ENCODE measurements around the gene EIF4A2.

Gene EIF4A2

DNA sequence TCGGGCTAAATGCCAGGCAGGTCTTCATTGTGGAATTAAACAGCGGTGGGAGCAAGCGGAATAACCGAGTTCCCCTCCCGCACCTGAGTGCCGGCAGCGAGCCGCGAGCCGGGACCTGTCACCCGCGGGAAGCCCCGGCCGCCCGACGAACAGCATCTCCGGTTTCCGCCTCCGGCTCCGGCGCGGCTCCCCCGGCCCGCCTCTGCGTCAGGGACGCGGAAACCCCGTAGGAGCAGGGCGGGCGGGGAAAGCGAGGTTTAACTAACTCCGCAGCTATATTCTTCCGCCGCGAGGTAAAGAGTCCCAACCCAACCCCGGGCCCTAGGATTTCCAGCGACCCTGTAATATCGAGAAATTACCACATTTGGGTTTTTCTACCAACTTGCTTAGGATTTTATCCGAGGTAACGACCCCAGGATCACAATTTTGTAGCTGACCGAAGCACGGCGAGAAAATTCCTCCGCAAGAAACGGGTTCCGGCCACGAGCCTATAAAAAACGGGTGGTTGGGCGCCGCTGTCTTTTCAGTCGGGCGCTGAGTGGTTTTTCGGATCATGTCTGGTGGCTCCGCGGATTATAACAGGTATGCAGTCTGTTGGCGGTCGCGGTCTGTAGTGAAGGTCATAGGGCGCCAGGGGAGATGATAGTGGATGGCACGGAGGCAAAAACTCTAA is at the start of gene EIF4A2:
EIF4A2 (plus strand) TSS at position 520 of the 673 bp plus-strand sequence; CDS start at position 554, 34 bp downstream.
- peak; percentile 93 for DNase-seq

DNA sequence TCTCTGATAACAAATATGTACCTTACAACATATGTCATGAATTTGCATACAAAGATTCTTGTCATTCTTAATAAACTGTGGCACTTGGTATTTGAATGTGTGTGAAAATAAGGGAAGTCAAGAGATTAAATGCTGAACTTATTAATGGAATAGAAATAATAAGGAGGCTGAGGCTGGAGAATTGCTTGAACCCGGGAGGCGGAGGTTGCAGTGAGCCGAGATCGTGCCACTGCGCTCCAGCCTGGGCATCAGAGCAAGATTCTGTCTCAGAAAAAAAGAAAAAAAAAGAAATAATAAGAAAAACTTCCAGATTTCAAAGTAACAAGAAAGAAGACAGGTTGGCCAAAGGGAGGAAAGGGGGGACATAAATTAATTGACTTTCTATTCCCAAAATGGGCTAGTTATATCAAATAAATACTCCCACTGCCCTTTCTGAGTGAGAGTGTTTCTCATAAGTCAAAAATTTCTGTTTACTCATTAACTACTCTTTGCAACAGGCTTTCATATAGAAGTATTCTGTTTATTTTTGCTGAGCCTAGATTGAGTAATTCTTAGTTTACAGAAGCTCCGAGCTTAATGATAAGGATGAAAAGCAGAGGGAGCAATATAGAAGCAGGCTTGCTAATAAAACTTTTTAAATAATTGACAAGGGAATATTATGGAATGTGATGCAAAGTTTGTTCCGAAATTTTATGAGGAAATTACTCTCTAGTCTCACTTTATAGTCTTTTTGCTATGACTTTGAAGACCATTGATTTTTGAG is 40.6 kb upstream of the EIF4A2 start:
- no peak for DNase-seq

DNA sequence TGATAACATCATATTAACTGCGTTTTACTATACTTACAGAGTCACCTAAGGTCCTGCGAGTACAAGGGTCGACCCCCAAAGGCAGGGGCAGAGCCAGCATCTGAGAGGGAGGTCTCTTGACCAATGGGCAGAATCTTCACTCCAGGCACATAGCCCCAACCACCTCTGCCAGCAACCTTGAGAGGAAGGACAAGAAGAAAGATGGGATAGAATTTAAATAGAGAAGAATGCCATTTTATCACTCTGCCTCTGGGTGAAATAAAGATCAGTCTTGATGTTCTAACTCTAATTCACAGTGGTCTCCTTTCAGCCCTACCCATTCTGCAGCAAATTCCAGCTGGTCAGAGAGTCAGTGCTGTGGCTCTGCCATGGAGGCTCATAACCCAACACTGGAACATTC is 39.7 kb upstream of the EIF4A2 start:
- DNase-seq = no peak

DNA sequence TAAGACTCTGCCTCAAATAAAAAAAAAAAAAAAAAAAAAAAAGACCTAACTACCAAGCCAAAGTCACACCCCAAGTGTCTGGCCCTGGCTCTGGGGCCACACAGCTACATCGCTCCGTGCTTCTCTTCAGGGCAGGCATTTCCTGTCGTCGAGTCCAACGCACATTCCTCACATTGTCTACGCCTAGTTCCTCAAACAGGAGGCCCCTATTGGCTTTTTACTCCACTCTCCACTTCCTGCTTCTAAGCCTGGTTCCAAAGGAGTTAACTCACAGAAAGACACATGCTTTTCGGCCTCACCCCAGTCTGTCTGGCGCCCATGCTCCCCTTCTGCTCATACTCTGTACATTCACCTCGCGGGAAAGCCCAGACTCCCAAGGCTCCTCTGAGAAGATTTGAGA is 37.4 kb upstream of the EIF4A2 start:
- DNase-seq = peak; percentile 5

DNA sequence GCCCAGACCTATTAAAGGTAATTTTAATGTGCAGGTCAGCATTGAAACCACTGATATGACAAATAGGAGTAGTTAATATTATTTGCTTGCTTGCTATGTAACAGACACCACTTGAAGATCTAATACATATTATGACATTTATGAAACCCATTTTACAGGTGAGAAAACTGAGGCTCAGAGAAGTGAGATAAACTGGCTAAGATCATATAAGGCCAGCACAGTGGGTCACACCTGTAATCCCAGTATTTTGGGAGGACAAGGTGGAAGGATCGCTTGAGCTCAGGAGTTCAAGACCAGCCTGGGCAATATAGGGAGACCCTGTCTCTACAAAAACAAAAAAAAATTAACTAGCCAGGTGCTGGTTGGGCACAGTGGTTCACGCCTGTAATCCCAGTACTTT is 33.1 kb upstream of the EIF4A2 start:
- DNase-seq = no peak

DNA sequence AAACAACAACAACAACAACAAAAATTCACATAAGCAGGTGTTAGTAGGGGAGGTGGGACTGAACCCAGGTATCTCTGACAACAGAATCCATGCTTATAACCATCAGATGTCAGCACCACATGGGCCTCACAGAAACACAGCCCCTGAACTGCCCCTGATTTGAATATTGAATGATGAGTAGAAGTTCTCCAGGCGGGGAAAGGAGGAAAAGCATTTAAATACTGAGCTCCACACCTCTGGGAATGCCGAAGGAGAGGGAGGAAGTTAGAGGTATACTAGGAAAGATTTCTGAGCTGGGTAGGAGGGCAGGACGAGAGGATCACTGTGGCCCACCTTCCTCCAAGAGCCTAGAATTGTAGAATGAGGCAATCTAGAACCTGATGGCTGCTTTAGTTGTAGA is 31.9 kb upstream of the EIF4A2 start:
- DNase-seq = no peak

DNA sequence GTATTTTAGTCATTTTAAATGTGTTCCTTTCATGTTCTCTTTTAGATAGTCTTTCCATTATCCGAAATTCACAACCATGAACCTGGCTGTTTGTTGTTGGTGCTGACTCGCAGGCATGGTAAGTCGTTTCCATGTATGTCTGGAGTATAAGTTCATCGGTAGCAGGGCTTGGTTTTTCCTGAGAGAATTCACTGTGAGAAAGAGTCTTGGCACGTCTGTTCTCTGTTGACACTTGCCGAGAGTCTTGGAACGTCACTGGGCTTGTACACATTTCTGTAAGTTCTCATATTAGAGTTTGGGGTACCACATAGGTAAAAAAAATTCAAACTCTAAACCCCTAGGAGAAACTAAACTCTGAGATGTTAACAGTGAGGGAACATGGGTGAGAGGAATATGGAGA is 29.4 kb upstream of the EIF4A2 start:
- DNase-seq = no peak

DNA sequence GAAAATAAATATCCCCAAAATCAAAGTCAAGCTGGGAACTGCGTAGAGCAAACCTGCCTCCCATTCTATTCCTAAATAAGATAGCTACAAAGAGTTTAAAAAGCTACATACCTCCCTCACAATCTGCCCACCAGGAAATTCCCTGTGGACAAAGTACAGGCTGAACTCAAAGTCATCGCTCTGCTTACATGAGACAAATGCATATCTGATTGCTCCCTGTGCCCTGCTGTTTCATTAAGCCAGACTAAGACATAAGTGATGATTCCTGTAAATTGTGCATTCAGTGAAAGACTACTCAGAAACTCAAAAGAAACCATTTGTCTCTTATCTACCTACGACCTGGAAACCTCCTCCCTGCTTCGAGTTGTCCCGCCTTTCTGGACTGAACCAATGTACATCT is 28.5 kb upstream of the EIF4A2 start:
- DNase-seq = no peak

DNA sequence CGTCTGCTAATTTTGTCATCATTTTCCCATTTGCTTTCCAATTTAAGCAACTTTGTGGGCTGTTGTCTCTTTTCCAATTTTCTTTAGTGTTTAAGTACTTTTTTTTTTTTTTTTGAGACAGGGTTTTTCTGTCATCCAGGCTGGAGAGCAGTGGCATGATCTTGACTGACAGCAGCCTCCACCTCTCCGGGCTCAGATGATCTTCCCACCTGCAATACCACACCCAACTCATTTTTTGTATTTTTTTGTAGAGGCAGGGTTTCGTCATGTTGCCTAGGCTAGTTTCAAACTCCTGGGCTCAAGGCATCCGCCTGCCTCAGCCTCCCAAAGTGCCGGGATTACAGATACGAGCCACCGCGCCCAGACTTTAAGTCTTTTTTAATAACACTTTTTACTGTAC is 26.2 kb upstream of the EIF4A2 start:
- DNase-seq = no peak

DNA sequence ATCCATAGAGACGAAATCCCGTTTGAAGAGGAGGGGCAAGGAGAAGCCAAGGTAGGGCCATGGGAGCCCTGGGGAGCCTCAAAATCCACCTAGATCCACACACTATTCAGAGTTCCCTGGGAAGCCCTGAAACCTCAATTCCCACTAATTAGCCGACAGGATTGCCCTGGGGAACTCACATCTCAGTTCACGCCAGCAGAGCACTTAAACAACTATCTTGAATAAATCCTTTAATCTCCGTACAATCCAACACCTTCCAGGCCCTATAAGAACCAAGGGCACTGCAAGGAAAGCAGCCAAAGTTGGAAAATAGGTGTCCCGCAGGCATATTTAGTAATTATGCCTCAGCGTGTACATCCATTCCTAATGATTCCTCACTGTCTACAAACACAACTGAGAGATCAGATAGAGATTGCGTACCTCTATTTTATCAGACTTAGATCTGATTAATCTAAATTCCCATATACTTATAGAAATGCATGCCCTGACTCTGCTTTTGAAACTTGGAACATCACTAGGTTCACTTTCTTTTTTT is 25.6 kb upstream of the EIF4A2 start:
- DNase-seq = no peak

DNA sequence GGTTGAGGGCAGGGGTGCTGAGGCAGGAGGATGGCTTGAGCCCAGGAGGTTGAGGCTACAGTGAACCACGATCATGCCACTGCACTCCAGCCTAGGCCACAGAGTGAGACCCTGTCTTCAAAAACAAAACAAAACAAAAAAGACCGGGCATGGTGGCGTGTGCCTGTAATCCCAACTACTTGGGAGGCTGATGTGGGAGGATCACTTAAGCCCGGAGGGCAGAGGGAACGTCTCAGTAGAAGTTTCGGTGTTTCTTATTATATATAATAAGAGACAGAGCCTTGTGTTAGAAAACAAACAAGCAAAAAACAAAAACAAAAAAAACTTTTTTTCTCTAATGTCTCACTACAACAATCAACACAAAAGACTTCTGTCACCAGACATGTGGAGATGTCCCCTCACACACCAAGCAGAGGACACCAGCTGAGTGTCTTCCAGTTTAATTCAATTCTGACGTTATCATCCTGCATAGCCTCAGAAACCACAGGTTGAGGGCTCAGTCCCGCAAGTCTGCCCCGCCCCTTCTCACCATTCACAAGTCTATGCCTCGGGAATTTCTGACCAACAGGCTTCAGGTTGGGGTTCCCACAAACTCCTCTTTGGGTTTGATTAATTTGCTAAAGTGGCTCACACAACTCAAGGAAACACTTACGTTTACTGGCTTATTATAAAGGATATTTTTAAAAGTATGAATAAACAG is 24.0 kb upstream of the EIF4A2 start:
- DNase-seq = no peak

DNA sequence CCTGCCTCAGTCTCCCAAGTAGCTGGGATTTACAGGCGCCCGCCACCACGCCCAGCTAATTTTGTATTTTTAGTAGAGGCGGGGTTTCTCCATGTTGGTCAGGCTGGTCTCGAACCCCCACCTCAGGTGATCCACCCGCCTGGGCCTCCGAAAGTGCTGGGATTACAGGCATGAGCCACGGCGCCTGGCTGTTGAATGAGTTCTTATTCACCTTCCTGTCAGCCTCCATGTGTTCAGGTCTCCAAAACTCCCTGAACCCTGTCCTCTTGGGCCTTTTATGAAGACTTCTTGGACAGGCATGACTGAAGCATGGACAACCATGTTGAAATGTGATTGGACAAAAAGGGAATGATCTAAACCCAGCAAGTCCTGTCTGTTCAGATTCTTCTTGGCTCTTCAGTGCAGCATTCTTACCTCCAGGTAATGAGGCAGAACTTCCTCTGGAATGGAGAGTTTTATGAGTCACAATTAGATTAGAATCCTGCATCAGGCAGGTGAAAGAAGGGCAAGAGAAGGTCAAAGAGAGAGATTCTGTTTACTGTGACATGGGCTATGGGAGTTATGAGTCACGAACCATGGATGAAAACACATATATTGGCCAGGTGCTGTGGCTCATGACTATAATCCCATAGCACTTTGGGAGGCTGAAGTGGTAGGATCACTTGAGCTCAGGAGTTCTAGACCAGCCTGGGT is 23.1 kb upstream of the EIF4A2 start:
- DNase-seq = no peak

DNA sequence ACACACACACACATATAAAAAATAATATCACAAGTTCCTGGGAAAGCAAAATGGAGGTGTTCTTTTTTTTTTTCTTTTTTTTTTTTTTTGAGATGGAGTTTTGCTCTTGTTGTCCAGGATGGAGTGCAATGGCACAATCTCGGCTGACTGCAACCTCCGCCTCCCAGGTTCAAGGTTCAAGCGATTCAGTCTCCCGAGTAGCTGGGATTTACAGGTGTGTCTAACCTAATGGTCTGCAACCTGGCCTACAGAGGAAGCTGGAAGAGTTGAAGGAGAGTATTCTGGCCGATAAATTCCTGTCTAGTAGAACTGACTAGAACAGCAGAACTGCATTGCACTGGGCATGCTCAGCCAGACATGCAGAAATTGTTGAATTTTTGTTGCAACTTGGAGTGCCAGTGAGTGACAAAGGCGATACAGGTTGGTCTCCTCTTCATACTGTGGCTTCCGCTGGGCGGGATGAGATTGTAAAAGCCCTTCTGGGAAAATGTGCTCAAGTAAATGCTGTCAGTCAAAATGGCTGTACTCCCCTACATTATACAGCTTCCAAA is 22.4 kb upstream of the EIF4A2 start:
- DNase-seq = no peak

DNA sequence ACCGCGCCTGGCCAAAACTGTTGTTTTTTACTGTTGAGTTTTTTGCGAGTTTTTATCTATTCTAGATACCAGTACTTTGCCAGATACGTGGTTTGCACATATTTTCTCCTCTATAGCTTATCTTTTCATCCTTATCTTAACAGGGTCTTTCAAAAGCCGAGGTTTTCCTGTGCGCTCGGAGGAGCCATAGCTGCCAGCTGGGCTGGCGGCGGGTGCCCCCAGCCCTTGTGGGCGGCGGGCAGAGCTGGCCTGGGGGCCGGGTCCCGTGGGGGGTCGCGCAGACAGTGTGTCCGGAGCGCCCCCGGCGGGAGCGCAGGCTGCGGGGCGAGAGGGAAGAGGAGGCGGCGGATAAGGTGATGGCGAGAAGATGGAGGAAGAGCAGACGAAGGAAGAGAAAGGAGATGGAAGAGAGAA is 11.1 kb upstream of the EIF4A2 start:
- peak; percentile 31 for DNase-seq

DNA sequence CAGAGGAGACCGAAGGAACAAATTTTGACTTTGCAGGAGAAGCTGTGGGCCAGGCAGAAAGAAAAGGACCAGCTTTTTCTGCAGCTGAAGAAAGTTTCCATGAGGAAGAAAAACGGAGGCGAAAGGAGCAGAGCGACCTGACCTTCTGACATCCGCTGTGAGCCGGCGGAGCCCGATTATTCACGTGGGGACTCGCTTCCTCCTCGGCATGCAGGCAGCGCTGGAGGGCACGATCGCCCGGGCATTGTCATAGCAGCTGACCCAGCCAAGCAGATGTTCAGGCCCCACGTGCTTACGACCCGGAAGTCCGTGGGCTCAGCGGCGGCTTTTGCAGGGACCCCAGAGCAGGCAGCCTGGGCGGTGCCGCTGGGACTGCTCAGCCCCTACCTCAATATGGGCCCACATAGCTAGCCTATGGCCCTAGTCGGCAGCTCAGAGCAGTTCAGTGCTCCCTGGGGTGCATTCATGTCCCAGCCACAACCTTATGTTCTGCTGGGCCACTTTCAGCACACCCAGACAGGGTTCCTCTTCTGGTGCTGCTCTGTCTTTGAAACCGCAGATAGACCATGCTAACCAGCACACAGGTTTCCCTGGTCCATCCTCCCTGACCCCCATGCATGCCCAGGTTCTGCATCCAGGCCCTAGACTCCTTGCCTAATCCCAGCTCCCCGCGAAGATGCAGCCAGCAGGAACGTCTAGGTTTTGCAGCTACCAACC is 10.5 kb upstream of the EIF4A2 start:
- DNase-seq = peak; percentile 82

DNA sequence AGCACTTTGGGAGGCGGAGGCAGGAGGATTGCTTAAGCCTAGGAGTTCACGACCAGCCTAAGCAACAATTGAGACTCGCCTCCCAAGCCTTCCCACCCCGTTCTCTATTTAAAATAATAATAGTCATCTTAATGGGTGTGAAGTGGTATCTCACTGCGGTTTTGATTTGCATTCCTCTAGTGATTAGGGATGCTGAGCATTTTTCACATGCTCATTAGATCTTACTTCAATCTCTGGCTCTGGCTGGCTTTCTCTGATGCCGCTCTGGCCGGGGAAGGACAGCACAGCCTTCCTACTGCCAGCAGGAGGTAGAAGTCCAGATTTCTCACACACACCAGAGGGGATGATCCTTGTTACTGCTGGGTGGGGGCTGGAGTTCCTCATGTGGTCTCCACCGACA is 7.4 kb upstream of the EIF4A2 start:
- DNase-seq = no peak

DNA sequence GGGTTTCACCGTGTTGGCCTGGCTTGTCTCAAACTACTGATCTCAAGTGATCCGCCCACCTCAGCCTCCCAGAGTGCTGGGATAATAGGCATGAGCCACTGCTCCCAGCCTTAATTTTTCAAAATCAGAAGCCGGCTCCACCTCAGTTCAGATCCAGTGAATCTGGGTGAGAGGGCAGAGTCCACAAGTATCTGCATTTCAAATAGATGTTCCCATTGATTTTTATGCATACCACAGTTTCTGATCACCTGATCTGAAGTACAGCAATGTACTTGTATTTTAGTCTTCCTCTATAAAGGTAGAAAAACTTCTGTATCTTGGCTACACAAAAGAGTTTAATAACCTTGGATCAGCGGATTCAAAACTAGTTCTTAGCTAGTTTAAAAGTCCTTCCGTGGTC is 4.2 kb upstream of the EIF4A2 start:
- no peak for DNase-seq

DNA sequence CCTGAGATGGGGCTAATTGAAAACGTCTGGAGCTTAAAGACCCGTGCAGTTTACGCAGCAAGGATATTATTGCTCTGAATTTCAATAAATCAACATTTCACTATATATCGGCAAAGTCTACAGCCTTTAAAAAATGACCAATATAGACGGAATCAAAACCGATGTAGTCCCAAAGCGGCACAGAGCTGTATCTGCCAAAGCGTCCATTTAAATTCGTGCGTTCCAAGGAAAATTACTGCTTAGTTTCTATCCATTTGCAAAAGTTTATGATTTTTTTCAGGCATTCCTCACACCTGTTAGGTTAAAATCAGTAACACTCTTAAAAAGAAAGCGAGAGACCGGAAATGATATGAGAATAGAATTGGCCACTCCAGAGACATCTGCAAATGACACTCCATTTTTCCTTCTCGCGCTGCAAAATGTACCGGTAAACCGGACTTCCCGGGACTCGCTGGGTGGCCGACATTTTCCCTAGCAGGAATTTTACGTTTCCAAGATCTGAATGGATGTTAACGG is 777 bp upstream of the EIF4A2 start:
- no peak for DNase-seq

DNA sequence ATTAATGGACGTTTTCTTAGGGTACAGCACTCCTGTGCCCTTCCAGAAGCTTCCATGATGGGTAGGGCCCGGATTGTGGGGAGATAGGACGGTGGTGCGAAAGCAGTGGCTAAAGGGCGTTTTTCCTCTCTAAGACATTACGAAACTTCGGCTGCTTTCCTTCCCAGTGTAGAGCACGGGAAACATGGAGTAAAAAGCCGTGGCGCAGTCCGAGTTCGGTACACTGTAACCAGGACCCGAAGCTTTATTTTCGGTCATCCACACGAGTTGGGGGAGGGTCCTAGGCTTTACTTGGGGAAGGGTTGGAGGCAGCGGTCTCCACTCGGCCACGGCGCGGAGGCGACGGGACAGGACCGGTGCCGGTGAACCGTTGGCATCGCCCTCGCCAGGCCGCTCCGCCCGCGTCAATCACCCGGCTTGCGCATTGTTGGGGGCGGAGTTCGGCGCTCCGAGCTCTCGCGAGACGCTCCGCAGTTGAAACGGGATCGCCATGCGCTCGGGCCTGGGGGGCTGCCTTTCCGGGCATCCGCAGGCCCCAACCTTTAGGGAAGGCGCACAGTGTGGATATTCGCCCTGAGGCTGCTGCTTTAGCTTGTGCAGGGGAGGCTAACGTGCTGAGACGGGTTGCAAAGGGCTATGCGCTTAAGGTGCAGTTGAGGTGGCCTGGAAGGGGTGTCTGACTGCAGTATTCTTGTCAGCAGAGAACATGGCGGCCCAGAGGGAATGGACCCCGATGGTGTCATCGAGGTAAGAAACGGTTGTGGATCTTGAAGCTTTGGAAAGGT is 546 bp downstream of the EIF4A2 start:
- peak; percentile 82 for DNase-seq

DNA sequence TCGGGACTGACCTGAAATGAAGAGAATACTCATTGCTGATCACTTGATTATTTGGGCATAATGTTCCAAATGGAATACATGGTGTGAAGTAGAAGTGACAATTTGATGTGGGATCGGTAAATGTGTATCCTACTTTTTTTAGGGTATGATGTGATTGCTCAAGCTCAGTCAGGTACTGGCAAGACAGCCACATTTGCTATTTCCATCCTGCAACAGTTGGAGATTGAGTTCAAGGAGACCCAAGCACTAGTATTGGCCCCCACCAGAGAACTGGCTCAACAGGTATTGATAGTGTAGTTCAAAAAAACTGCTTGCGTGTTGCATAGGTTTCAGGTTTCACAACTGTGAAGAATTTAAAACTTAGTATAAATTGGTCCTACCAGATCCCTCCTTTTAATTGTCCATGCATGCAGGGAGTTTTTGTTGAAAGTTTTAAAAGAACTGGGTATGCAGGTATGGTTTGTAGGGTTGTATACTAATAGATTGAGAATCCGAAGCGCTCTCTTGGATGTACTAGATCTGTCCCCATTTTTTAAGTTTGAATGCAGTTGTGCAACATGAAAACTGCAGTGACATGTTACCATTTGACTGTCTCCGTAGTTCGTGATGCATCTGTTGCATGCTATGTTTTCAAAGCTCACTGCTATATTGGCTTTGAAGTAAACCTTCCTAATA is 1.6 kb downstream of the EIF4A2 start:
- peak; percentile 32 for DNase-seq

Data from stimulated activated CD4-positive, alpha-beta T cell treated with anti-CD3 and anti-CD28 coated beads, Interleukin-15, amount 100 ng/mL, for 24 hours (primary cell).